Measurements from ENCODE around the gene UBAP1L.

Gene UBAP1L

GRCh38 chr15:65056106-65056505 lies 58.9 kb downstream of the UBAP1L start:
- no peak overlapping the region for H3K4me3 ChIP-seq (ENCODE audit: control insufficient read depth, low read depth, low read length)
- DNase-seq (ENCODE audit: low read depth) = no peak
- no peak for TF ChIP-seq CTCF (conservative IDR thresholded peaks at IDR 0.05; ENCODE audit: control insufficient read depth, insufficient read depth, low read depth, low read length)

GRCh38 chr15:65055201-65055870 lies 59.7 kb downstream of the UBAP1L start:
- TF ChIP-seq CTCF (conservative IDR thresholded peaks at IDR 0.05; ENCODE audit: control insufficient read depth, insufficient read depth, low read depth, low read length) = no peak
- DNase-seq (ENCODE audit: low read depth) = no peak

GRCh38 chr15:65054333-65055200 lies 60.4 kb downstream of the UBAP1L start:
- TF ChIP-seq CTCF (conservative IDR thresholded peaks at IDR 0.05; ENCODE audit: control insufficient read depth, insufficient read depth, low read depth, low read length) = peak; percentile 94
- DNase-seq (ENCODE audit: low read depth) = peak; percentile 64
- H3K4me3 ChIP-seq (ENCODE audit: control insufficient read depth, low read depth, low read length) = no peak overlapping the region

More at GRCh38 chr15:65055201-65055870, 59.7 kb downstream of the UBAP1L start:
- H3K4me3 ChIP-seq (ENCODE audit: control insufficient read depth, low read depth, low read length) = no peak overlapping the region

GRCh38 chr15:65052956-65053355 lies 62.0 kb downstream of the UBAP1L start:
- no peak for TF ChIP-seq CTCF (conservative IDR thresholded peaks at IDR 0.05; ENCODE audit: control insufficient read depth, insufficient read depth, low read depth, low read length)
- H3K4me3 ChIP-seq (ENCODE audit: control insufficient read depth, low read depth, low read length) = no peak overlapping the region
- no peak for DNase-seq (ENCODE audit: low read depth)

GRCh38 chr15:65051266-65051665 lies 63.7 kb downstream of the UBAP1L start:
- no peak overlapping the region for H3K4me3 ChIP-seq (ENCODE audit: control insufficient read depth, low read depth, low read length)
- no peak for TF ChIP-seq CTCF (conservative IDR thresholded peaks at IDR 0.05; ENCODE audit: control insufficient read depth, insufficient read depth, low read depth, low read length)

GRCh38 chr15:65050270-65050669 lies 64.7 kb downstream of the UBAP1L start:
- no peak for TF ChIP-seq CTCF (conservative IDR thresholded peaks at IDR 0.05; ENCODE audit: control insufficient read depth, insufficient read depth, low read depth, low read length)
- H3K4me3 ChIP-seq (ENCODE audit: control insufficient read depth, low read depth, low read length) = no peak overlapping the region
- DNase-seq (ENCODE audit: low read depth) = no peak

More at GRCh38 chr15:65051266-65051665, 63.7 kb downstream of the UBAP1L start:
- no peak for DNase-seq (ENCODE audit: low read depth)
